Hepatocyte (in vitro differentiated cells): ENCODE data around the gene ST14. TPM values are rescaled to one million over a fixed set of nuclear protein-coding genes. Genes with fewer than 3 reads are reported as not detected.

Source experiments
- DNase-seq: peaks from one replicate; pipeline ENCODE4 v3.0.0-alpha.2; 2016; ENCODE audit warnings: low spot score
- H2AFZ ChIP-seq: fragments of 200-600 bp; sonication (generic); 2 replicates; pipeline ENCODE4 v1.6.0; 2016; ENCODE audit warnings: antibody characterized with exemption, mild to moderate bottlenecking
- H3K27ac ChIP-seq: fragments of 200-600 bp; sonication (generic); 2 replicates; pipeline ENCODE4 v1.5.1; 2016; ENCODE audit warnings: mild to moderate bottlenecking
- H3K27me3 ChIP-seq: fragments of 200-600 bp; sonication (generic); 2 replicates; pipeline ENCODE4 v1.6.1; 2016
- H3K36me3 ChIP-seq: fragments of 200-600 bp; sonication (generic); replicated peaks from 2 replicates; pipeline ENCODE4 v1.5.1; 2016; ENCODE audit warnings: low read depth; ENCODE audit not compliant: insufficient read depth
- H3K4me1 ChIP-seq: fragments of 200-600 bp; sonication (generic); 2 replicates; pipeline ENCODE4 v1.5.1; 2016; ENCODE audit warnings: mild to moderate bottlenecking, moderate library complexity; ENCODE audit not compliant: insufficient read depth
- H3K4me2 ChIP-seq: fragments of 200-600 bp; sonication (generic); 2 replicates; pipeline ENCODE4 v1.6.0; 2016
- H3K4me3 ChIP-seq: fragments of 200-600 bp; sonication (generic); 2 replicates; pipeline ENCODE4 v1.5.1; 2016; ENCODE audit warnings: mild to moderate bottlenecking
- H3K79me2 ChIP-seq: fragments of 200-600 bp; sonication (generic); 2 replicates; pipeline ENCODE4 v1.6.0; 2017; ENCODE audit warnings: mild to moderate bottlenecking
- H3K9me2 ChIP-seq: fragments of 200-600 bp; sonication (generic); replicated peaks from 2 replicates; pipeline ENCODE4 v1.6.0; 2017; ENCODE audit warnings: mild to moderate bottlenecking; ENCODE audit not compliant: insufficient read depth
- H3K9me3 ChIP-seq: fragments of 200-600 bp; sonication (generic); 2 replicates; pipeline ENCODE4 v1.5.1; 2016; ENCODE audit warnings: low read depth, mild to moderate bottlenecking
- H4K20me1 ChIP-seq: fragments of 200-600 bp; sonication (generic); 2 replicates; pipeline ENCODE4 v1.6.0; 2016; ENCODE audit warnings: mild to moderate bottlenecking; ENCODE audit not compliant: insufficient read depth, poor library complexity, severe bottlenecking
- CTCF ChIP-seq: fragments of 200-600 bp; sonication (generic); IDR thresholded peaks from 2 replicates; pipeline ENCODE4 v1.5.1; 2016; ENCODE audit warnings: antibody characterized with exemption, mild to moderate bottlenecking; ENCODE audit not compliant: poor library complexity
- EZH2 ChIP-seq: fragments of 200-600 bp; sonication (generic); IDR thresholded peaks from 2 replicates; pipeline ENCODE4 v1.6.1; 2016; ENCODE audit warnings: antibody characterized with exemption, mild to moderate bottlenecking, borderline replicate concordance
- EZH2phosphoT487 ChIP-seq: fragments of 200-600 bp; sonication (generic); IDR thresholded peaks from one replicate; pipeline ENCODE4 v1.6.1; 2018; ENCODE audit warnings: antibody characterized with exemption, mild to moderate bottlenecking, low read depth, moderate library complexity; ENCODE audit not compliant: unreplicated experiment, severe bottlenecking
- WGBS: methylation state at CpG from one replicate; pipeline ENCODE4 v1.1.6; 2016; ENCODE audit warnings: low lambda C conversion rate; ENCODE audit errors: missing lambda C conversion rate; 5-methylcytosine and 5-hydroxymethylcytosine counted together
- polyA plus RNA-seq: library from polyadenylated mRNA; unstranded; fragments of >200 nt; fragmentation: Nextera tagmentation; extraction: Ambion mirVana; gene quantifications from 2 replicates; pipeline ENCODE4 v1.2.1, GENCODE V29; 2016
- total RNA-seq: library from RNA; depleted of rRNA; stranded (reverse); fragments of >200 nt; gene quantifications from 2 replicates; pipeline ENCODE4 v1.2.3, GENCODE V29; 2014

Gene ST14
- total and polyA plus RNA-seq, 2 experiments from 2014 or later, result 85.2 to 93.3 TPM

DNA sequence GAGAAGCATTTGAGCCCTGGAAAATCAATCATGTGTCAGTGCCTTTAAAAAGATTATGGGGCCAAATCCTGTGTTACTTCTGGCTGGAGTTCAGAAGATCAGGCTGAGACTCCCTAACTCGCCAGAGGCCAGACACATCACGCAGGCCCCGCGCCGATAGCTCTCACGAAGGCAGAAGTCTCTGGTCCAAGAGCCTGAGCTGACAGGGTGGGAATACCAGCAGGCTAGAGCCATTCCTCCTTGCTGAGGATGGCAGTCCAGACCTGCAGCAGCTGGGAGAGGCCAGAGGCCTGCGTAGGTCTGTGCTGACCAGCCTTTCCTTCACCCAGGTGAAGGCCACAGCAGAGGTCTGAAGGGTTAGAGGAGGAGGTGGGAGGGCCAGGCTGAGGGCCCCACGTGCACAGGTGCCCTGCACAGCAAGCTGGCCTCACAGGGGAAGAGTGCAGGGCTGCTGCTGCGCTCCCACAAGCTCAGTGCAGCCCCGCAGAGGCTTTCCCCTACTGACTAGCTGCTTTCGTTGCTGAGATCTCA lies 52.9 kb downstream of the ST14 start:
- H3K4me3 ChIP-seq, result no peak overlapping the region
- peak overlapping the region; percentile 72 for H3K4me2 ChIP-seq
- TF ChIP-seq EZH2phosphoT487 (no peak), CTCF (no peak), EZH2 (no peak)
- no peaks in the 10 kb centered on the region for H4K20me1 ChIP-seq
- 80% methylated on average over 11 of the region's 11 CpGs for WGBS
- no peak for DNase-seq
- no peak overlapping the region for H3K27ac ChIP-seq
- no peaks in the 10 kb centered on the region for H3K9me3 ChIP-seq
- H2AFZ ChIP-seq, result no peak overlapping the region
- H3K27me3 ChIP-seq, result no peaks in the 10 kb centered on the region
- H3K79me2 ChIP-seq, result no peaks in the 10 kb centered on the region
- no peaks in the 10 kb centered on the region for H3K36me3 ChIP-seq
- H3K9me2 ChIP-seq, result no peaks in the 10 kb centered on the region
- H3K4me1 ChIP-seq, result peaks cover 3% of the 10 kb centered on the region

GRCh38 chr11:130213143-130213978 lies 53.8 kb downstream of the ST14 start:
- Histone ChIP-seq H3K9me3 (no peaks in the 10 kb centered on the region), H3K4me2 (peak overlapping the region; percentile 72), H3K79me2 (no peaks in the 10 kb centered on the region), H3K27ac (no peak overlapping the region), H3K4me3 (no peak overlapping the region), H3K9me2 (no peaks in the 10 kb centered on the region), H3K27me3 (no peaks in the 10 kb centered on the region), H3K4me1 (peaks cover 3% of the 10 kb centered on the region), H3K36me3 (no peaks in the 10 kb centered on the region), H4K20me1 (no peaks in the 10 kb centered on the region), H2AFZ (no peak overlapping the region)
- TF ChIP-seq CTCF (peak; percentile 99), EZH2phosphoT487 (no peak)
- 43% methylated on average over 28 of the region's 28 CpGs for WGBS
- DNase-seq, result peak; percentile 78

DNA sequence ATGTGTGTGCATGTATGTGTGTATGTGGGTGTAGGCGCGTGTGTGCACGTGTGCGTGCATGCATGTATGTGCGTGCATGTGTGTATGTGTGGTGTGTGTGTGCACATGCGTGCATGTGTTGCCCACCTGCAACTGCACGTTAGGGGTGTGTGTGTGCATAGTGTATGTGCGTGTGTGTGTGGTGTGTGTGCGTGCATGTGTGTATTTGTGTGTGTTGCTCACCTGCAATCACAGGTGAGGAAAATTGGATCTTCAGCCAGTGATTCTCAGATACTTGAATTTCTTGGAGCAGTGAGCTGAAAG lies 54.3 kb downstream of the ST14 start:
- no peak overlapping the region for H3K27ac ChIP-seq
- WGBS, result 98% methylated on average over 9 of the region's 9 CpGs

More for the DNA sequence above, 54.3 kb downstream of the ST14 start:
- H4K20me1 ChIP-seq, result no peaks in the 10 kb centered on the region
- no peaks in the 10 kb centered on the region for H3K9me3 ChIP-seq
- no peaks in the 10 kb centered on the region for H3K27me3 ChIP-seq
- no peak for DNase-seq
- TF ChIP-seq CTCF (no peak), EZH2phosphoT487 (no peak), EZH2 (no peak)
- no peaks in the 10 kb centered on the region for H3K79me2 ChIP-seq
- no peaks in the 10 kb centered on the region for H3K36me3 ChIP-seq
- H3K9me2 ChIP-seq, result no peaks in the 10 kb centered on the region
- H3K4me3 ChIP-seq, result no peak overlapping the region
- no peak overlapping the region for H3K4me2 ChIP-seq
- peaks cover 3% of the 10 kb centered on the region for H3K4me1 ChIP-seq
- no peak overlapping the region for H2AFZ ChIP-seq
